SKM-1 (cell line): ENCODE data around the gene MTCP1.

Experiments used
- DNase-seq: peaks from one replicate; lab custom pipeline; 2025; ENCODE audit not compliant: unreplicated experiment; lab: John Stamatoyannopoulos, UW

Gene MTCP1

DNA sequence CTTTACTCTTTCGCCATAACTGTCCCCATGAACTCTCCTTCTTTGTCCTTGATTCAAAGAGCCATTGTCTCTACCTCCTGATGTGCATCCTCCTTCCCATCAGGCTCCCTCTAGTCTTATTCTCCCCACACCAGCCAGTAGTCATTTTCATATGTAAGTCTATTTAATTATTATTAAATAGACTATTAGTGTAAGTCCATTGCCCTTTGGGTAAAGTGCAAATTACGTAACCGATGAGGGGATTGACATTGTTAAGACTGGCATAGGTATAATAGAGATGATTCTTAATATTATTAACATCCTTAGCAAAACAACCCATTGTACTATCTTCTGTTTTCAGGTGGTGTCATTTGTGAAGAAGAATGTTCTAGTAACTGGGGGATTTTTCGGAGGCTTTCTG is 16.7 kb downstream of the MTCP1 start:
- no peak for DNase-seq

DNA sequence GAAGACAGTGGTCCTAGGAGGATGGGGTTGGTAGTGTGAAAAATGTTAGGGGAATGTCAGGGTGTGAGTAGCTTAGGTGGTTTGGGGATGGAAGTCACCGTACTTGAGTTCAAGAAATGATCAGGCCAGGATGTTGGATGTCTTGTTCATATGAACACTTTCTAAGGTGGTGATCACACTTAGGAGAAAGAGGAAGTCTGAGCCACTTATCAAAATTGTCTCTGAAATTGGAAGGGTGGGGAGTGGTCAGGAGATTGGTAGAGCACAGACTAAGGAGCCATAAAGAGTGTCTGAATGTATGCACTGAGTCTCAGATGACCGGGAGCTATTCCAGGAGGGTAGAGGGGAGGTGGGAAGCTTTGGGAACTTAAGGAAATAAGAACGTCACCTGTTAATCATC is 17.3 kb downstream of the MTCP1 start:
- DNase-seq = no peak

DNA sequence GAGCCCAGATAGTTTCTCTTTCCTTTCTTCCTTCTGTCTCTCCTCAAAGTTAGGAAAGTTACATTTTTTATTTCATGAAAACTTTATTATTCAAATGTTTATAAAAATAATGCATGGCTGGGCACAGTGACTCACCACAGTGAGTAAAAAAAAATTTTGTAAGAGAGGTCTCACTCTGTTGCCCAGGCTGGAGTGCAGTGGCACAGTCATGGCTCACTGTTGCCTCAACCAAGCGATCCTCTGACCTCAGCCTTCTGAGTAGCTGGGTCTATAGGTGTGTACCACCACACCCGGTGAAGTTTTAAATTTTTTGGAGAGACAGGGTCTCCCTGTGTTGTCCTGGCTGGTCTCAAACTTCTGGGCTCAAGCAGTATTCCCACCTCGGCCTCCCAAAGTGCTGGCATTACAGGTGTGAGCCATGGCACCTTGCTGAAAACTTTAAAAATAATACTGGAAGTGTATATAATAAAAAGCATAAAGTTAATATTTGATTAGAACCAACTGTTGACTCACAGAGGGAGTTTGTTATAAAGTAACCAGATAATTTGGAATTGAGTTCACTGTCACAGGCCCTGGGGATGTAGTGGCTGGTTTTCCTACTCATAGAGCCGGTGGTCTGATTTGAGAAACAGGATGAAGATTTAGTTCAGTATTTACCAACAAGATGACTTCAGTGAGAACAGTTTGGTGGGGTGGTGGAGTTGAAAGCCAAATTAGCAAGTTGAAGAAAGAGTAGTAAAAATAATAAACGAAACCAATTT is 18.0 kb downstream of the MTCP1 start:
- no peak for DNase-seq

DNA sequence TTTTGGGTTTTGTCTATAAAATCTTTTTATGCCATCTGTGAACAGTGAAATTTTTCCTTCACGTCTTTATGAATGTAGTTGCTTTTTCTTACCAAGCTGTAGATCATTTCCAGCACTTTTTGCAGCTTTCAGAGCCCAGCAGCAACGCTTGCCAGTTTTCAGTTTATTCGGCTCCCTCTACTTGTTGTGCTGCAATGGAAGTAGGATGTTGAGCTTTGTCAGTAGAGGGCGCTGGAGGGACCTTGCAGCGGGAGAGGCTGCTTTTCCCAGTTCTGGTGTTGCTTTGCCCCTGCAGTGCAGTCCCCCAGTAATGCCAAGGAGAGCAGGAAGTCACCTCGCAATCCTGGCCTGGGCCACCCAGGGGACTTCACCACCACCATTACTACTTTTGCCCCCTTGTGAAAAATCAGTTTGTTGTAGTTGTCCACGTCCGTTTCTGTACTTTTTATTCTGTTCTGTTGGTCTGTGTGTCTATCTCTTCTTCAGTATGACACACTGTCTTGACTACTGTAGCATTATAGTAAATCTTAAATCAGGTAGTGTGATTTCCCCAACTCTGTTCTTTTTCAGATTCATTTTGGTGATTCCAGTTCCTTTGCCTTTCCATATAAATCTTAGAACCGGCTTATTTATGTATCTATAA is 21.8 kb downstream of the MTCP1 start:
- peak; percentile 2 for DNase-seq

DNA sequence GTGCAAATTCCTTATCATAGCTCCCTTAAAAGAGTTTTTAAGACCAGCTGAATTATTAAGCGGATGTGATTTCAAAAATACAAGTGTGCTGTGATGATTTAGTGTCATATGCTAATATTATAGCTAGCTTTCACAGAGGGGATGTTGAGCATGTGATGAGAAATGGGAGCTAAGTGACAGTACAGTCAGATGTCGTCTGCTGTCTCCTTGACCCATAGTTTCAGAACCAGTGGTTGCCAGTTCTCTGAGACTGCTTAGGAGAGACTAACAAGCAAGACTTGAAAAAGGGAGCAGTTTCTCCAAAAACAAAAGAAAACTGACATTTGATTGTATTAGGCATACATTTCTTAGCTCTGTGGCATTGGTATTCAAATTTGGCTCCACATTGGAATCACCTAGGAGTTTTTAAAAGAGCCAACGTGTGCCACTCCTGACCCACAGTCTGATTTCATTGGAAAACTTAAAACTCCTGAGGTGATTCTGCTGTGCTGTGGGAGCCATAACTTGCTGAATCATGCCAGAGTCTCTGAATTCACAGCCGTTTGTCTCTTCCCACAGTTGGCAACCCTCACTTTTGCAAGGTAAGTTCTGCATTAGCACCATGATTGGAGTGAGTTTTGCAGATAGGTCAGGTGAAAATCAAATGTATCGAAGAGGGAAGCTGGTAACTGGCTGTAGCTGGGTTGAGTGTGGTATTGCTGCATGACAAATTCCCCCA is 24.0 kb downstream of the MTCP1 start:
- no peak for DNase-seq

DNA sequence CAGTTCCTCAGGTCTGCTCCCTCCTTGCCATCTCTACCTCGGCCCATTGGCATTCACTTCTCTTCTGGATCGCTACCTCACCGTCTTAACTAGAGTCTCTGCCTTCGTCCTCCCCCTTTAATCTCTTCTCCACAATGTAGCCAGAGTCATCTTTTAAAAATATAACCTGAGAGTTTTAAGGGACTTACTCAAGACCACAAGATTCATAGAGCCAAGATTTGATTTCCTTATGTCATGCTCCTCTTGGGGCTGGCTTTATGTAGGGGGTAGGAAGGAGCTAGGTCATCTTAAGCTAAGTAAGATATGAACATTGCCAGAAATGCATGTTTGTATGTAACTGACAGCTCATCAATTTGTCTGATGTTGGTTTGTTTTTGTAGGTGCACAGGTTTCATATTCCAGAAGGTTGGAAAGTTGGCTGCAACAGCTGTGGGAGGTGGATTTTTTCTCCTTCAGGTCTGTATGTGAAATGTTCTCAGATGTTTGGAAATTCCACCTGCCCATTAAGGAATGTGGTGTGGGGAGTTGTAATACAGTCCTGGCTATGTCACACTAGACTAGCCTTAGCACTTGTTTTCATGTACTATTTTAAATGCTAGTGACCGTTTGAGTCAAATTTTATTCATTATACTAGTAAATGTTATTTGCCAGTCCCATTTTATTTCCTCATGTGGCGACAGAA is 24.7 kb downstream of the MTCP1 start:
- no peak for DNase-seq

DNA sequence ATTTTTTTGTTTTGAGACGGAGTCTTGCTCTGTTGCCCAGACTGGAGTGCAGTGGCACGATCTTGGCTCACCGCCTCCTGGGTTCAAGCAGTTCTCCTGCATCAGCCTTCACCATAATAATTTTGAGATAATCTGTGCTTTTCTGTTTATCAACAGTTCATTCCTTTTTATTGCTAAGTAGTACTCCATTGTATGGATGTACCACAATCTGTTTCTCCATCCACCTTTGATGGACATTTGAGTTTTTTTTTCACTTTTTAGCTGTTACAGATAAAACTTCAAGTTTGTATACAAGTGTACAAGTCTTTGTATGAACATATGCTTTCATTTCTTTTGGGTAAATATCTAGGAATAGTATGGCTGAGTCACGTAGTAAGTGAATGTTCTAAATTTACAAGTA is 35.2 kb downstream of the MTCP1 start:
- DNase-seq = no peak

DNA sequence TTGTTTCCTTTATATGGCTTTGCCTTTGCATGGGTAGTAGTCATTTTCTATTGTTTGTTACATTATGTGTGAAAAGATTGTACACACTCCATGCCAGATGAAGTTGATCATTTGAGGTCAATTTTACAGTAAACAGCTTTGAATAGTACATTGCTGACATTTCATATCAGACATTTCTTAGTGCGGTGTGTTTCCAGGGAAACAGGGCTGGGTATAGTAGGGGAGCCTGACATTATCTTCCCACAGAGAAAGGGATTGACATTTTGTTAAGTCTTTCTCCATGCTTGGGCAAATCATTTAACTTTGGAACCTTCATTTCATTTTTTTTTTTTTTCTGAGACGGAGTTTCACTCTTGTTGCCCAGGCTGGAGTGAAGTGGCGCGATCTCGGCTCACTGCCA is 39.3 kb downstream of the MTCP1 start:
- DNase-seq = no peak

DNA sequence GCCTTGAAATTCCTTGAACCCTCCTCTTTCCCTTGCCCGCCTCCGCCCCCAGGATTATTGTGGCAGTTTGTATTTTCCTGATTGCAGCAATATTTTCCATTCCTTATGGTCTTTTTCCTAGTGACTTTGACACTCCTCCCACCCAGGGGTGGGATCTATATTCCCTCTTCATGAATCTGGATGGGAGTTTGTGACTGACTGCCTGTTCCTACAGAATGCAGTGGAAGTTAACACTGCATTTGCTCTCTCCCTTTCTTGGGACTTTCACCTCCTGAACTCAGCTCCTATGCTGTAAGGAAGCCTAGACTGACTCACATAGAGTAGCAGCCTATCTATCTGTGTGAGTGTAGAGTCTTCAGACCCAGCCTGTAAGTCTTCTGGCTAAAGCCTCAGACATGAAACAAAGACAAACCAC is 42.1 kb downstream of the MTCP1 start:
- no peak for DNase-seq

DNA sequence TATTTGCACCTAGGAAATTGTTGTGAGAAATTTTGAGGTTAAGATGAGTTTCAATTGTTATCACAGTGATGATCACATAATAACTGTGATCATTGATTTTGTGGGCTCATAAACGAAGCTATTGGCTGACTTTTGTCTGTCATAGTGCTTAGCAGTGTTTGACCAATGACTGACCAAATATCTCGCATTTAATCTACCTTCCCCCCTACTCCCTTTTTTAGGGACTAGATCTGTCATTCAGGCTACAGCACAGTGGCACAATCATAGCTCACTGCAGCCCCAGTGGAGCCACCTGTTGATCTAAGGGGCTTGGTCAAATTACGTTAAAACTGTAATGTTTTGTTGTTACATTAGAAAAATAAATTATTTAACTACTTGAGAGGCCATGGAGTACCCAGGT is 42.8 kb downstream of the MTCP1 start:
- no peak for DNase-seq

DNA sequence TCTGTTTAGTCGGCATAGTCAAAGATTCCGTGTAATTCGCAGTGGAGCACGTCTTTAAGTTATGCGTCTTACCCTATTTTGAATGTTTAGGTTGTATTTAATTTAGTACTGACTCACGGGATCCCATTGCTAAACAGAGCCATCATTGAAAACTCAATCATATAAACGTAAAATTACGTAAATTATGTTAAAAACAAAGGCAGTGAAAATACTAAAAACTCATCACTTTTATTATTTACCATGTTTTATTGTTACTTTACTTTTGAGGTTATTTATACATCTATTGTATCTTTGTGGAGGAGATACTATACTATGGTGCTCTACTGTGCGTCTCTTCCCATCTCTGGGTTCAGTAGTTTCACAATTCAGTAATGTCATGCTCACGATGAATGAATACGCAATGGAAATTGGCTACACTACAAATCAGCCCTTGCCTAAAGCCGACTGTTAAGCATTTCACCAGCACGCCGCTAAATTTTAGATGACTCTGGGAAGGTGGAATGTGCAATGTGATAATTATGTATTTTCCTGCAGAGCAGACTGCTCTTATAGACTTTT is 43.3 kb downstream of the MTCP1 start:
- no peak for DNase-seq

DNA sequence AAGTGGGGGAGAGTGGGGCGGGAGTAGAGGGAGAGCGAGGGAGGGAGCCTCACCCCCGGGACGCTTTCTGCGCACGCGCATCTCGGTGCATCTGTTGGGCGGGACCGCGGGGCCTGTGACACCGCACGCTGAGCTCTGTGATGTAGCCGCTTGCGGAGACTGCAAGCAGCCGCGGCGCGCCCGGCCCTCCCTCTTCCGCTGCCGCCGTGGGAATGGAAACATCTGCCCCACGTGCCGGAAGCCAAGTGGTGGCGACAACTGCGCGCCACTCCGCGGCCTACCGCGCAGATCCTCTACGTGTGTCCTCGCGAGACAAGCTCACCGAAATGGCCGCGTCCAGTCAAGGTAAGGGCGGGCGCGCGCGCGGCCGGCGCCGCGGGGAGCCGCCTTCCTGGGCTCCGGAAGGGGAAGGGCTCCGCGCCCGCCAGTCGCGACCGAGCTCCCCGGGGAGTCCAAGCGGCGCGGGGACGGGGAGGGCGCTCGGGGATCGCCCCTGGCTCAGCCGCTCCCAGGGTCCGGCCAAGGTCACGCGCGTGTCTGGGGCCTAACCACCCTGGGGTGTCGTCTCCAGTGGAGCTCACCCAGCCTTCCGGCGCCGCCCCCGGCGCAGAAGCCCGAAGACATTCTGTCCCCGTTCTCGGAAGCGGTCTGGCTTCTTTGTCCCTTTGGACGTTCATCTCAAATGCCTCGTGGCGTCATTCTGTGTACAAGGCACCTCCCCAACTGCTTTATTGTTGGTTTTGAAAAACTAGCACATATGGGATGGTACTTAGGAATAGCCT is 44.0 kb downstream of the MTCP1 start, which contains the start of gene FUNDC2:
FUNDC2 (plus strand) TSS at position 118 of the 782 bp plus-strand sequence; CDS start at position 213, 95 bp downstream.
- peak; percentile 55 for DNase-seq

DNA sequence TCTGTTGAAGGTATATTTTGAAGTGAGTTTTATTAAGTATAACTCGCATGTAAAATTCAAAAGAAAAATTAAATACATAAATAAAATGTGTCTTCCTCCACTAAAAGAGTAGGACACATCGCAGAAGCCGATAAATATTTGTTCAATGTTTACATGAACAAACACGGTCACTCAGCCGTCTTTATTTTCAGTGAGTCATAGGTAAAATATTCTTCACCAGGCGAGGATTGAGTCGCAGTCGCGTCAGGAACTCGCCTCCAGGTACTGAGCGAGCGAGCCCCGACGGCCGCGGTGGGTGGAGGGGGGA is 44.6 kb downstream of the MTCP1 start:
- no peak for DNase-seq

DNA sequence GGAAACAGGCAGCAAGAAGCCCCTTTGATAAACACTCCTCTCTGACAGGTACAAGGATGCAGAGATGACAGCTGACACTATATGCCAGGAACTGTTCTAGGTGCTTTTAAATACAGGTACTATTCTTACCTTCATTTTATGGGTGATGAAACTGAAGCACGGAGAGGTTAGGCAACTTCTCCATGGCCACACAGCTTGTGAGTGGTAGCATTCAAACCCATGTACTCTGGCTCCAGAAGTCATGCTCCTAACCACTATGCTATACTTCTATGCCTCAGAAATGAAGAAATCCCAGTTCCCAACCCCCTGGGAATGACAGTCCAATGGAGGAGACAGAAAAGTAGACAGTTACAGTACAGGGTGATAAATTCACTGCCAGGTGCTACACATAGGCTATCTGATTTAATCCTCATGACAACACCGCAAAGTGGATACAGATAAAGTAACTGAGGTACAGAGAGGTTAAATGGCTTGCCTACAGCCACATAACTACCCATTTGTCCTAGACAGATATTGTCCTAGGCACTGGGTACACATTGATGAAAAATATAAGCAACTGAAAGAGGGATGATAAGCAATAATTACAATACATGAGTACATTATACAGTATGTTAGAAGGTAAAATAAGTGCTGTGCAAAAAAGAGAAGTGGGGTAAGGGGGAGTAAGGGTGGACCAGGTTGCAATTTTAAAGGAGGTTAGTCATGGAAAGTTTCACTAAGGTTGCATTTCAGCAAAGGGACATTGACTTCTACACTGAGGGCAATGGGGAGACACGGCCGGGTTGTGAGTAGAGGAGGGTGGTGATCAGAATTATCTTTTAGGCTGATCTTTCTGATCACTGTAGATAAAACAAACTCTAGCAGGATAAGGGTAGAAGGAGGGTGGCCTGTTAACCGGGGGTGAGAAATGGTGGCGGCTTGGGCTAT is 46.8 kb downstream of the MTCP1 start:
- DNase-seq = no peak

DNA sequence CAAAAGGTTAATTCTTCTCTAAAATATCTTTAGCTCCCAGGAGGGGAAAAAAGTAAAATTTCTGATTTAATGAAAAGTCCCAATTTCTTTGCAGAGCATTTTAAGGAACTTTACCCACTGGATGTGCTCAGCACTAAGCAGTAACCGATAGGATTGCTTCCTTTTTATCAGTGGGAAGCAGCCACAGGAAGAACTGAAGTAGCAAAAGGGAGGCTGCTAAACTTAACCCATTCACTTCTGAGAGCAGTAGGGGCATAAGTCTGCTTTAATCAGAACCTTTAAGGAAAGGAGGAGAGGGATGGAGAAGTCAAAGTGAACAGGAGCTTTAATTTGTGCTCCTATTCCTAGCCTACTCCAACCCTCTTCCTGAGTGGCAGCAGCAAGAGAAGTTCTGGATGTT is 48.4 kb downstream of the MTCP1 start, which contains the start of gene F8:
F8 (minus strand) TSS at position 139 of the 400 bp plus-strand sequence. CDS start 171 bp downstream, outside the sequence.
- DNase-seq = no peak

DNA sequence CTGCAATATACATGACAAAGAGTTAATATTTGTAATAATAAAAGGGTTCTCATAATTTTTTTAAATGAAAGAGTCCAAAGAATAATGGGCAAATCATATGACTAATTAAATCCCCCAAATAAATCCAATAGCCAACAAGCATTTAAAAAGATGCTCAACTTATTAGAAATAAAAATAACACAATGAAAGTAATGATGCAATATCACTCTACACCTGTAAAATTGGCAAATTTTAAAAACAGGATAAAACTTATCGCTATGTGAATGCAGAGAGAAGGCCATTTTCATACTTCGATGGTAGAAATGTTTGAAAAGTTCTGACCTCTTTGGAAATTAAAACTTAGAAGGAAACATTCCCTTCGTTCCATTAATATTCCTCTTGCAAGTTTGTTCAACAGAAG is 50.3 kb downstream of the MTCP1 start:
- DNase-seq = no peak
